Measurements from ENCODE around the gene OR52L1. TPM values are rescaled to one million over a fixed set of nuclear protein-coding genes. Genes with fewer than 3 reads are reported as not detected.

Gene OR52L1
- total RNA-seq, 1 donor from 2014 or later: not detected

DNA sequence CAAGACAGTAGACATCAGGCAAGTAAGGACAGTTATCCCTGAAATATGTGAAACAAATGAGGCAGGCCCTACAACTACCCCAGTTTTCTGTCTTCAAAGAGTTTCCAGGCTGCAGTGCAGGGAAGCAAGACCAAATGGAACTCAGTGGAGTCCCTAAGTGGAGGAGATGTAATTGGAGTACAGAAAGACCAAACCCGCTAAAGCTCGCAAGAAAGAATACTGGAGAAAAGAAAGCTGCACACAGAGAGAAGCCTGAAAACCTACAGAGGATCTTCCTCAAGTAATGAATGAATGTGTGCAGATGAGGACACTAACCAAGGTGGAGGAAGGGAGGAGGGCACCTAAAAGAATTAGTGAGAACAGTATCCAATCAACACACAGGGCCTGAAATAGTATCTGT lies 46.0 kb downstream of the OR52L1 start:
- no peak for DNase-seq

DNA sequence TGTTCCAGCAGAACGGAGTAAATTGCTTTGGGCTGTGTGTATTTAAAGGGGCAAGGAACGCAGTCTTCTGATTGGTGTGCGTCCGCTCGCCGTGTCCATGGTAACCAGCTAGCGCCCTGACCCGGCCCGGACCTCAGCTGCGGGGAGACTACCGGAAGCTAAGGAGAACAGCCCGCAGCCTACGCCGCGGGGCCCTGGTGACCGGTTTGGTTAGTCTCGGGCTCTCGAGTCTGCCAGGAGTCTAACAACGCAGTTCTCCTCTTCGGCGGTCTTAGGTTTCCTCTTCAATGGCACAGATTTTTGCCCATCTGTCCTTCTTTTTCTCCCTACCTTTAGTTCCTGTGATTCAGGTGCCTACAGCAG lies 48.2 kb downstream of the OR52L1 start:
- DNase-seq: no peak

DNA sequence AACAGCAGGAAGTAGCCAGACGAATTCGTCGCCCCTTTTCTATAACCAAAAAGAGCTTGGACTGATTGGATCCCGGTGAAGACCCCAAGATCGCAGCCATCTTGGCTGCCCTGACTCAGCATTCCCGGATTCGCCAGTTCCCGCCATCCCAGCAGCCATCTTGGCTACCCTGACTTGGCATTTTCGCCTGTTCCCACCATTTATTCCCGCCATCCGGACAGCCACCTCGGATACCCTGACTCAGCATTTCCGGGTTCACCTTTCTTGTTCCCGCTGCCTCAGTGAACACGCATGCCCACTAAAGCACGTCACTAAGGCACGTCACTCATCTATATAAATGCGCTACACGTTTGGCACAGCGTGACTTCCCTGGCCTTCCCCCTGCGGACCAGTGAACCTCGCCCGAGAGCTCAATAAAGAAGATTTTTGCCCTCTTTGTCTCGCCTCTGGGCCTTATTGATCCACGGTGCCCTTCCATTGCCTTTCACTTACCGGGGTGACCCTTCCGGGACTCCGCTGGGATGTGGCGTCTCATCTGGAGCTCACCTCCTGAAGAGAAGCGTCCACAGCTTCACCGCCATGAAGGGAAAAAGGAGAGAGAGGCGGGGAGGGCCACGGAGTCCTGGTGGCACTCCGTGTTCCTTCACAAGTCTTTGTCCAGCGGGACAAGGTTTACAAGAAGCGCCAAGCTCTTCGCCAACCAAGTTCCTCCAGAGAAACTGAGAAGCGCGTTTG lies 48.8 kb downstream of the OR52L1 start:
- DNase-seq: no peak

Small RNA genes within 50 kb of the gene (small RNA-seq; reads per million reads assigned to genes)
- not detected for gene RNA5SP329

Other genes starting within 250 kb of the OR52L1 start
- not detected for gene OR52N4, start 232.7 kb downstream of the OR52L1 start, total RNA-seq
- gene OR52N5, start 203.6 kb downstream of the OR52L1 start, total RNA-seq: not detected
- not detected for gene OR52N1, start 195.7 kb downstream of the OR52L1 start, total RNA-seq
- gene OR52N2, start 178.1 kb downstream of the OR52L1 start, total RNA-seq: not detected
- gene OR52E6, start 145.1 kb downstream of the OR52L1 start, total RNA-seq: not detected
- gene OR52E8, start 129.3 kb downstream of the OR52L1 start, total RNA-seq: not detected
- gene OR52E4, start 106.4 kb downstream of the OR52L1 start, total RNA-seq: not detected
- not detected for gene OR52E5, start 93.8 kb downstream of the OR52L1 start, total RNA-seq
- not detected for gene OR56A3, start 44.7 kb downstream of the OR52L1 start, total RNA-seq
- gene OR56A5, start 18.5 kb downstream of the OR52L1 start, total RNA-seq: not detected
- under 0.01 TPM for gene OR56A4, start 20.0 kb upstream of the OR52L1 start, total RNA-seq
- under 0.01 TPM for gene OR56A1, start 43.8 kb upstream of the OR52L1 start, total RNA-seq
- not detected for gene OR56B4, start 120.7 kb upstream of the OR52L1 start, total RNA-seq
- gene OR52B2, start 183.3 kb upstream of the OR52L1 start, total RNA-seq: not detected
- not detected for gene OR52W1, start 212.2 kb upstream of the OR52L1 start, total RNA-seq
- gene C11orf42, start 218.6 kb upstream of the OR52L1 start, total RNA-seq: not detected
- gene FHIP1B, start 247.7 kb upstream of the OR52L1 start, total RNA-seq: 19.8 TPM